Duodenal mucosa (tissue), 2 donors: ENCODE measurements around the gene PPAN.
A peak's percentile ranks its signal among the peaks of the same experiment; 100 is the strongest.

Experiments used
- H3K27ac ChIP-seq: one replicate; pipeline ENCODE4 v1.7.0; 2013; ENCODE audit warnings: low read depth, low read length
- H3K27me3 ChIP-seq, 2 donors: one replicate each; pipeline ENCODE4 v1.7.0; 2013; ENCODE audit warnings: low read length in 2 of 2, control low read depth in 1 of 2; ENCODE audit not compliant: insufficient read depth in 2 of 2, control insufficient read depth in 1 of 2
- H3K36me3 ChIP-seq, 2 donors: one replicate each; pipeline ENCODE4 v1.7.0; 2013; ENCODE audit warnings: low read length in 2 of 2, control low read depth in 1 of 2; ENCODE audit not compliant: insufficient read depth in 2 of 2, control insufficient read depth in 1 of 2
- H3K4me1 ChIP-seq, 2 donors: one replicate each; pipeline ENCODE4 v1.7.0; 2013; ENCODE audit warnings: low read length in 2 of 2, control low read depth in 1 of 2; ENCODE audit not compliant: insufficient read depth in 2 of 2, control insufficient read depth in 1 of 2
- H3K4me3 ChIP-seq, 2 donors: one replicate each; pipeline ENCODE4 v1.7.0; 2013; ENCODE audit warnings: low read length in 2 of 2, low read depth in 1 of 2
- H3K9ac ChIP-seq, 2 donors: one replicate each; pipeline ENCODE4 v1.7.0; 2013; ENCODE audit warnings: low read length in 2 of 2, low read depth in 1 of 2
- H3K9me3 ChIP-seq, 2 donors: one replicate each; pipeline ENCODE4 v1.7.0; 2013; ENCODE audit warnings: low read length in 2 of 2, control low read depth in 1 of 2; ENCODE audit not compliant: control insufficient read depth in 1 of 2

Gene PPAN

GRCh38 chr19:10084803-10085202 is 21.4 kb upstream of the PPAN start:
- Histone ChIP-seq H3K4me3 (no peak overlapping the region), H3K9ac (no peak overlapping the region), H3K36me3 (peaks cover 5 to 10% of the 10 kb centered on the region in 2 donors), H3K9me3 (no peaks in the 10 kb centered on the region), H3K4me1 (peaks cover 4 to 5% of the 10 kb centered on the region in 2 donors), H3K27me3 (no peaks in the 10 kb centered on the region), H3K27ac (no peak overlapping the region)

GRCh38 chr19:10085641-10086590 is 20.2 kb upstream of the PPAN start, which contains the start of gene SHFL:
TSS of gene SHFL (plus strand) at chr19:10086317. CDS start at chr19:10086428, 111 bp downstream.
- Histone ChIP-seq H3K27ac (peak within 1 kb of the TSS; percentile 84), H3K36me3 (peaks cover 8 to 17% of the 10 kb centered on the region in 2 donors), H3K9me3 (no peaks in the 10 kb centered on the region)

GRCh38 chr19:10086591-10087192 is 19.5 kb upstream of the PPAN start:
- H3K36me3 ChIP-seq = peaks cover 10 to 23% of the 10 kb centered on the region in 2 donors
- peak overlapping the region; percentile 84 for H3K27ac ChIP-seq
- peaks cover 4 to 5% of the 10 kb centered on the region in 2 donors for H3K4me1 ChIP-seq
- H3K9me3 ChIP-seq = no peaks in the 10 kb centered on the region
- peak overlapping the region; percentile 75 to 86 for H3K4me3 ChIP-seq
- no peaks in the 10 kb centered on the region for H3K27me3 ChIP-seq
- peak overlapping the region; percentile 83 to 88 for H3K9ac ChIP-seq

More at GRCh38 chr19:10085641-10086590, 20.2 kb upstream of the PPAN start, which contains the start of gene SHFL:
- Histone ChIP-seq H3K4me3 (peak within 1 kb of the TSS; percentile 75 to 86), H3K27me3 (no peaks in the 10 kb centered on the region), H3K9ac (peak within 1 kb of the TSS; percentile 83 to 88), H3K4me1 (peaks cover 4 to 5% of the 10 kb centered on the region in 2 donors)

- peak overlapping the region in 1 of 2 donors; percentile 88 for H3K9ac ChIP-seq
- peak overlapping the region; percentile 75 to 86 for H3K4me3 ChIP-seq
- no peaks in the 10 kb centered on the region for H3K27me3 ChIP-seq
- no peak overlapping the region for H3K27ac ChIP-seq
- H3K4me1 ChIP-seq = peaks cover 4 to 5% of the 10 kb centered on the region in 2 donors
- no peaks in the 10 kb centered on the region for H3K9me3 ChIP-seq
- H3K36me3 ChIP-seq = peaks cover 10 to 29% of the 10 kb centered on the region in 2 donors
Observed at GRCh38 chr19:10087296-10088061, 18.7 kb upstream of the PPAN start.

GRCh38 chr19:10088949-10089554 is 17.1 kb upstream of the PPAN start:
- H3K9ac ChIP-seq = no peak overlapping the region
- H3K9me3 ChIP-seq = no peaks in the 10 kb centered on the region
- H3K4me1 ChIP-seq = peaks cover 4 to 5% of the 10 kb centered on the region in 2 donors
- H3K4me3 ChIP-seq = no peak overlapping the region
- H3K27ac ChIP-seq = no peak overlapping the region
- H3K27me3 ChIP-seq = no peaks in the 10 kb centered on the region
- peaks cover 10 to 39% of the 10 kb centered on the region in 2 donors for H3K36me3 ChIP-seq

GRCh38 chr19:10089801-10090375 is 16.3 kb upstream of the PPAN start:
- H3K27me3 ChIP-seq = no peaks in the 10 kb centered on the region
- H3K27ac ChIP-seq = no peak overlapping the region
- no peaks in the 10 kb centered on the region for H3K9me3 ChIP-seq
- no peak overlapping the region for H3K4me3 ChIP-seq
- H3K36me3 ChIP-seq = peaks cover 10 to 39% of the 10 kb centered on the region in 2 donors
- peaks cover 4 to 5% of the 10 kb centered on the region in 2 donors for H3K4me1 ChIP-seq
- no peak overlapping the region for H3K9ac ChIP-seq

- Histone ChIP-seq H3K4me1 (peaks cover 9 to 11% of the 10 kb centered on the region in 2 donors), H3K27ac (no peak overlapping the region), H3K4me3 (no peak overlapping the region), H3K9ac (no peak overlapping the region), H3K27me3 (no peaks in the 10 kb centered on the region), H3K9me3 (no peaks in the 10 kb centered on the region), H3K36me3 (peaks cover 10 to 39% of the 10 kb centered on the region in 2 donors)
Observed at GRCh38 chr19:10091370-10091687, 14.8 kb upstream of the PPAN start.

- Histone ChIP-seq H3K9ac (no peak overlapping the region), H3K4me3 (no peak overlapping the region), H3K4me1 (peaks cover 9 to 15% of the 10 kb centered on the region in 2 donors), H3K27me3 (no peaks in the 10 kb centered on the region), H3K36me3 (peaks cover 10 to 39% of the 10 kb centered on the region in 2 donors), H3K9me3 (no peaks in the 10 kb centered on the region), H3K27ac (no peak overlapping the region)
Observed at GRCh38 chr19:10091895-10092641, 14.1 kb upstream of the PPAN start.
